IMR-90 (cell line): Measurements from ENCODE around the gene PRSS8. TPM values are rescaled to one million over a fixed set of nuclear protein-coding genes. Genes with fewer than 3 reads are reported as not detected.

Source experiments
- ATAC-seq: fragments of 200-7000 bp; cut with Tn5 transposase; 2 replicates; pipeline ENCODE4 v1.9.1; 2020; ENCODE audit warnings: low read depth, mild to moderate bottlenecking, moderate library complexity
- BruUV-seq: library from RNA; stranded (reverse); fragments of 400-500 nt; replicated peaks from 2 replicates; lab custom pipeline; 2021; lab: Mats Ljungman, UMichigan
- CTCF ChIA-PET: fragments of 300-600 bp; formaldehyde crosslinking; extraction: SDS; loops from one replicate; lab custom pipeline; 2021; ENCODE audit warnings: antibody characterized with exemption; lab: Yijun Ruan, JAX
- POLR2A ChIA-PET: fragments of 300-600 bp; sonication (Branson Sonifier 250); formaldehyde crosslinking; loops from one replicate; lab custom pipeline; 2022; ENCODE audit warnings: antibody characterized with exemption; ENCODE audit not compliant: unreplicated experiment; lab: Charles Lee
- DNase-seq: peaks from one replicate; pipeline ENCODE4 v3.0.0; 2013
- H2AFZ ChIP-seq: replicated peaks from 2 replicates; pipeline ENCODE3; 2013; ENCODE audit warnings: low read length, mild to moderate bottlenecking; ENCODE audit not compliant: poor library complexity
- H2AK5ac ChIP-seq: 2 replicates; pipeline ENCODE4 v1.6.1; 2013; ENCODE audit warnings: low read depth, low read length, inconsistent platforms
- H2AK9ac ChIP-seq: replicated peaks from 2 replicates; pipeline ENCODE3; 2013; ENCODE audit warnings: mild to moderate bottlenecking, low read depth, low read length, moderate library complexity; ENCODE audit not compliant: poor library complexity
- H2BK120ac ChIP-seq: 2 replicates; pipeline ENCODE4 v1.6.1; 2013; ENCODE audit warnings: low read depth, low read length, inconsistent platforms
- H2BK15ac ChIP-seq: 3 replicates; pipeline ENCODE4 v1.6.1; 2013; ENCODE audit warnings: low read depth, low read length, inconsistent platforms
- H2BK20ac ChIP-seq: 2 replicates; pipeline ENCODE4 v1.6.1; 2013; ENCODE audit warnings: low read depth, mild to moderate bottlenecking, inconsistent platforms, low read length, moderate library complexity
- H2BK5ac ChIP-seq: 2 replicates; pipeline ENCODE4 v1.6.1; 2013; ENCODE audit warnings: mild to moderate bottlenecking, low read depth, low read length, inconsistent platforms; ENCODE audit not compliant: poor library complexity, severe bottlenecking
- H3K14ac ChIP-seq: replicated peaks from 2 replicates; pipeline ENCODE4 v1.6.1; 2013; ENCODE audit warnings: low read depth, low read length, inconsistent platforms
- H3K18ac ChIP-seq: 2 replicates; pipeline ENCODE4 v1.6.1; 2013; ENCODE audit warnings: low read depth, low read length, control low read depth
- H3K23ac ChIP-seq: 2 replicates; pipeline ENCODE4 v1.6.1; 2013; ENCODE audit warnings: low read depth, low read length, inconsistent platforms
- H3K27ac ChIP-seq: 2 replicates; pipeline ENCODE4 v1.5.1; 2013; ENCODE audit warnings: mild to moderate bottlenecking, control low read depth, low read length; ENCODE audit not compliant: insufficient read depth
- H3K27me3 ChIP-seq: 2 replicates; pipeline ENCODE4 v1.6.1; 2013; ENCODE audit warnings: low read length; ENCODE audit not compliant: control insufficient read depth, insufficient read depth
- H3K36me3 ChIP-seq: 2 replicates; pipeline ENCODE4 v1.6.1; 2013; ENCODE audit warnings: low read length, mixed read lengths; ENCODE audit not compliant: control insufficient read depth, insufficient read depth
- H3K4ac ChIP-seq: 2 replicates; pipeline ENCODE4 v1.6.1; 2013; ENCODE audit warnings: low read depth, low read length, inconsistent platforms
- H3K4me1 ChIP-seq: 2 replicates; pipeline ENCODE4 v1.6.1; 2013; ENCODE audit warnings: low read length, mixed read lengths; ENCODE audit not compliant: control insufficient read depth, insufficient read depth
- H3K4me2 ChIP-seq: 2 replicates; pipeline ENCODE4 v1.6.1; 2013; ENCODE audit warnings: low read depth, mild to moderate bottlenecking, control low read depth, low read length, moderate library complexity
- H3K4me3 ChIP-seq: 2 replicates; pipeline ENCODE4 v1.5.1; 2013; ENCODE audit warnings: low read depth, mild to moderate bottlenecking, control low read depth, low read length, moderate library complexity; ENCODE audit not compliant: insufficient read depth
- H3K56ac ChIP-seq: 2 replicates; pipeline ENCODE4 v1.6.1; 2013; ENCODE audit warnings: low read length, inconsistent platforms; ENCODE audit not compliant: insufficient read depth; ENCODE audit errors: extremely low read depth
- H3K79me1 ChIP-seq, 2 experiments: 2 replicates each; pipeline ENCODE4 v1.6.1; 2013; ENCODE audit warnings: low read length in 2 of 2, inconsistent platforms in 1 of 2, low read depth in 1 of 2
- H3K9ac ChIP-seq: 2 replicates; pipeline ENCODE4 v1.6.1; 2013; ENCODE audit warnings: low read depth, low read length, control low read depth
- H3K9me1 ChIP-seq: 2 replicates; pipeline ENCODE4 v1.6.1; 2013; ENCODE audit warnings: low read length, inconsistent platforms; ENCODE audit not compliant: insufficient read depth
- H3K9me3 ChIP-seq: 2 replicates; pipeline ENCODE4 v1.6.1; 2013; ENCODE audit warnings: low read length; ENCODE audit not compliant: control insufficient read depth, insufficient read depth
- H4K20me1 ChIP-seq: 2 replicates; pipeline ENCODE4 v1.6.1; 2013; ENCODE audit warnings: low read length, inconsistent platforms; ENCODE audit not compliant: insufficient read depth
- H4K5ac ChIP-seq: 2 replicates; pipeline ENCODE4 v1.6.1; 2013; ENCODE audit warnings: mild to moderate bottlenecking, low read depth, low read length, control low read depth
- H4K8ac ChIP-seq, 2 experiments: 2 replicates each; pipeline ENCODE4 v1.6.1; 2013; ENCODE audit warnings: low read depth in 2 of 2, low read length in 2 of 2, control low read depth in 1 of 2, inconsistent platforms in 1 of 2
- H4K91ac ChIP-seq: 2 replicates; pipeline ENCODE4 v1.6.1; 2013; ENCODE audit warnings: low read depth, low read length, inconsistent platforms; ENCODE audit not compliant: insufficient read depth
- CEBPB ChIP-seq: IDR thresholded peaks from 2 replicates; pipeline ENCODE4 v1.6.1; 2012; ENCODE audit warnings: low read depth, low read length, improper control_type of control experiment
- RAD21 ChIP-seq: IDR thresholded peaks from 2 replicates; pipeline ENCODE4 v1.6.1; 2012; ENCODE audit warnings: low read length, improper control_type of control experiment
- WGBS, 2 experiments: methylation state at CpG; one replicate each; pipeline versions ENCODE4 v1.1.5 to v1.1.7; 2013; ENCODE audit warnings: missing lambda C conversion rate in 2 of 2; ENCODE audit not compliant: insufficient read length in 1 of 2; ENCODE audit errors: extremely low coverage in 2 of 2; 5-methylcytosine and 5-hydroxymethylcytosine counted together
- dilution Hi-C: fragments of 300-500 bp; cut with HindIII; formaldehyde crosslinking; loops from one replicate; pipeline ENCODE4 v1.14.3; 2018; ENCODE audit warnings: low sequenced_read_pairs; ENCODE audit not compliant: unreplicated experiment
- in situ Hi-C: fragments of 300-500 bp; cut with MboI; formaldehyde crosslinking; loops from 3 replicates; pipeline ENCODE4 v1.14.3; 2019; ENCODE audit warnings: low sequenced_read_pairs, inconsistent platforms, mixed read lengths
- intact Hi-C: fragments of 100-400 bp; cut with micrococcal nuclease; formaldehyde crosslinking; loops from 2 replicates; pipeline ENCODE4 v1.10.0; 2022
- polyA plus RNA-seq, 3 experiments: library from polyadenylated mRNA; depleted of rRNA; stranded (reverse); fragments of >200 nt; gene quantifications; 2 replicates each; pipeline ENCODE4 v1.2.3, GENCODE V29; 2012; ENCODE audit warnings: low replicate concordance in 1 of 3
- total RNA-seq: library from RNA; depleted of rRNA; stranded (reverse); fragments of >200 nt; gene quantifications from 2 replicates; pipeline ENCODE4 v1.2.3, GENCODE V29; 2012

Gene PRSS8
- total and polyA plus RNA-seq, 2 of the 4 experiments (the other 2 are of a cell fraction), result not detected

GRCh38 chr16:31167315-31167714 lies 31.8 kb upstream of the PRSS8 start:
- WGBS, 2 experiments, result 60% methylated on average over 3 of the region's 8 CpGs; no CpG with 5 or more reads in 1 of the 2 experiments
- no peak overlapping the region for H3K14ac ChIP-seq
- no TSS peak for BruUV-seq
- H3K36me3 ChIP-seq, result no peaks in the 10 kb centered on the region
- H2BK20ac ChIP-seq, result no peak overlapping the region
- no peak overlapping the region for H3K23ac ChIP-seq
- H4K8ac ChIP-seq, result no peak overlapping the region
- no peak for DNase-seq
- no peak overlapping the region for H4K5ac ChIP-seq
- no peak overlapping the region for H2BK5ac ChIP-seq
- H3K4me3 ChIP-seq, result no peak overlapping the region
- no peak overlapping the region for H2AFZ ChIP-seq
- no peak overlapping the region for H3K4me2 ChIP-seq
- POLR2A ChIA-PET, result no interaction called here
- H4K91ac ChIP-seq, result no peak overlapping the region
- no peaks in the 10 kb centered on the region for H3K79me1 ChIP-seq
- H3K27me3 ChIP-seq, result no peaks in the 10 kb centered on the region; the same call in 1 of the 2 replicates
- no peaks in the 10 kb centered on the region for H3K9me3 ChIP-seq
- no peak overlapping the region for H3K27ac ChIP-seq
- intact Hi-C loops (no loop called here), dilution Hi-C loops (no loop called here), in situ Hi-C loops (no loop called here)
- H2AK9ac ChIP-seq, result no peak overlapping the region
- H4K20me1 ChIP-seq, result no peaks in the 10 kb centered on the region
- H2BK15ac ChIP-seq, result no peak overlapping the region
- ATAC-seq, result no peak
- no peak overlapping the region for H3K4ac ChIP-seq
- H3K56ac ChIP-seq, result no peak overlapping the region
- no peak overlapping the region for H2AK5ac ChIP-seq
- H3K9ac ChIP-seq, result no peak overlapping the region
- no peak for TF ChIP-seq RAD21
- TF ChIP-seq CEBPB, result peak; percentile 54; the same call in 1 of the 2 replicates
- no peaks in the 10 kb centered on the region for H3K4me1 ChIP-seq
- no peaks in the 10 kb centered on the region for H3K9me1 ChIP-seq
- no peak overlapping the region for H2BK120ac ChIP-seq
- H3K18ac ChIP-seq, result no peak overlapping the region
- CTCF ChIA-PET, result interaction anchor here (0.7 to 1.0 kb wide), 2 partner anchors 10 to 28 kb away, joined by 4 read pairs; no protein-coding TSS in a partner anchor
